Measurements from ENCODE around the gene KIF21B. TPM values are rescaled to one million over a fixed set of nuclear protein-coding genes. Genes with fewer than 3 reads are reported as not detected.
A peak's percentile ranks its signal among the peaks of the same experiment; 100 is the strongest.

Gene KIF21B
- total RNA-seq, 1 donor from 2014 or later: 7.6 TPM

- H3K27me3 Mint-ChIP-seq: peaks cover 29% of the 10 kb centered on the region
- H3K36me3 Mint-ChIP-seq: no peaks in the 10 kb centered on the region
- peaks cover 44% of the 10 kb centered on the region for H3K4me1 Mint-ChIP-seq (ENCODE audit: unreplicated experiment)
- no peak for DNase-seq (ENCODE audit: extremely low spot score, unreplicated experiment)
- no peak for TF ChIP-seq CTCF (conservative IDR thresholded peaks at IDR 0.05)
- no peak overlapping the region for H3K4me3 Mint-ChIP-seq
- no peak overlapping the region for H3K27ac Mint-ChIP-seq
- no peaks in the 10 kb centered on the region for H3K9me3 Mint-ChIP-seq
Measured at GRCh38 chr1:201019321-201019977, 4.1 kb downstream of the KIF21B start.

- peaks cover 28% of the 10 kb centered on the region for H3K27me3 Mint-ChIP-seq
- no peak for DNase-seq (ENCODE audit: extremely low spot score, unreplicated experiment)
- no peaks in the 10 kb centered on the region for H3K9me3 Mint-ChIP-seq
- no peak overlapping the region for H3K4me3 Mint-ChIP-seq
- no peak for TF ChIP-seq CTCF (conservative IDR thresholded peaks at IDR 0.05)
- no peaks in the 10 kb centered on the region for H3K36me3 Mint-ChIP-seq
- no peak overlapping the region for H3K27ac Mint-ChIP-seq
- H3K4me1 Mint-ChIP-seq (ENCODE audit: unreplicated experiment): peaks cover 39% of the 10 kb centered on the region
Measured at GRCh38 chr1:201017828-201018163, 5.7 kb downstream of the KIF21B start.

GRCh38 chr1:201016943-201017827 is 6.3 kb downstream of the KIF21B start:
- no peak for TF ChIP-seq CTCF (conservative IDR thresholded peaks at IDR 0.05)
- peaks cover 33% of the 10 kb centered on the region for H3K4me1 Mint-ChIP-seq (ENCODE audit: unreplicated experiment)
- H3K27ac Mint-ChIP-seq: no peak overlapping the region
- H3K27me3 Mint-ChIP-seq: peaks cover 22% of the 10 kb centered on the region
- H3K9me3 Mint-ChIP-seq: no peaks in the 10 kb centered on the region
- no peaks in the 10 kb centered on the region for H3K36me3 Mint-ChIP-seq
- no peak for DNase-seq (ENCODE audit: extremely low spot score, unreplicated experiment)
- no peak overlapping the region for H3K4me3 Mint-ChIP-seq

- no peak for DNase-seq (ENCODE audit: extremely low spot score, unreplicated experiment)
- no peak for TF ChIP-seq CTCF (conservative IDR thresholded peaks at IDR 0.05)
- H3K27ac Mint-ChIP-seq: peak overlapping the region; percentile 5
- no peaks in the 10 kb centered on the region for H3K36me3 Mint-ChIP-seq
- peaks cover 21% of the 10 kb centered on the region for H3K27me3 Mint-ChIP-seq
- peaks cover 33% of the 10 kb centered on the region for H3K4me1 Mint-ChIP-seq (ENCODE audit: unreplicated experiment)
- H3K9me3 Mint-ChIP-seq: no peaks in the 10 kb centered on the region
- no peak overlapping the region for H3K4me3 Mint-ChIP-seq
Measured at GRCh38 chr1:201016211-201016651, 7.3 kb downstream of the KIF21B start.

GRCh38 chr1:201015551-201016091 is 7.9 kb downstream of the KIF21B start:
- H3K27me3 Mint-ChIP-seq: peaks cover 17% of the 10 kb centered on the region
- no peaks in the 10 kb centered on the region for H3K9me3 Mint-ChIP-seq
- peaks cover 33% of the 10 kb centered on the region for H3K4me1 Mint-ChIP-seq (ENCODE audit: unreplicated experiment)
- H3K27ac Mint-ChIP-seq: peak overlapping the region; percentile 5
- TF ChIP-seq CTCF (conservative IDR thresholded peaks at IDR 0.05): no peak
- no peak overlapping the region for H3K4me3 Mint-ChIP-seq
- H3K36me3 Mint-ChIP-seq: no peaks in the 10 kb centered on the region
- no peak for DNase-seq (ENCODE audit: extremely low spot score, unreplicated experiment)
